ENCODE measurements around the gene PRR22. TPM values are rescaled to one million over a fixed set of nuclear protein-coding genes. Genes with fewer than 3 reads are reported as not detected.

The PRR22 gene
- total RNA-seq, 4 donors from 2014 or later: 0.75 to 3.0 (median 0.81) TPM

DNA sequence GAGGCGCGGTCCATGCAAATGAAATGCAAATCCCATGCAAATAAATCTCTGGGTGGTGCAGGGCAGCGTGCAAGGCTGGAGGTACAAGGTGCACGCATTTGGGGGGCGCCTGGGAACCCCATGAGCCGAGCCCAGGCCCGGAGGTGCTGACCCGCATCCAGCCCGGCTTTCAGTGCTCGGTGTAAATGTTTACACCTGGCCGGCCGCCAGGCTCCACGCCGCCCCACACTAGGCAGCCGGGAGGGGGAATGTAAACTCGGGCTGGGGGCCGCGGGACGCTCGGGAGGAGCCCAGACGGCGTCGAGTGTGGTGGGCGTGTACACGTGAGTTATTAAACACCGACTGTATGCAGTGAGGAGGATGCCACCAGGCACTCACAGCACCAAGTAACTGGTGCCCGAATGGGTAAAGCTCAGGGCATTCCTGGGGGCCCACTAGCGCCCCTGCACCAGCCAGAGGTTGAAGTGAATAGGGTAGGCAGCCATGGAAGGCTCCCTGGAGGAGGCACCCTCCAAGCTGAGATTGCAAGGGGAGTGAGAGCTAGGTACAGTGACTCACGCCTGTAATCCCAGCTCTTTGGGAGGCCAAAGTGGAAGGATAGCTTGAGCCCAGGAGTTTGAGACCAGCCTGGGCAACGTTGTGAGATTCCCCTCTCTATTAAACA, 37.8 kb upstream of the PRR22 start:
- TF ChIP-seq, protein P1, sequence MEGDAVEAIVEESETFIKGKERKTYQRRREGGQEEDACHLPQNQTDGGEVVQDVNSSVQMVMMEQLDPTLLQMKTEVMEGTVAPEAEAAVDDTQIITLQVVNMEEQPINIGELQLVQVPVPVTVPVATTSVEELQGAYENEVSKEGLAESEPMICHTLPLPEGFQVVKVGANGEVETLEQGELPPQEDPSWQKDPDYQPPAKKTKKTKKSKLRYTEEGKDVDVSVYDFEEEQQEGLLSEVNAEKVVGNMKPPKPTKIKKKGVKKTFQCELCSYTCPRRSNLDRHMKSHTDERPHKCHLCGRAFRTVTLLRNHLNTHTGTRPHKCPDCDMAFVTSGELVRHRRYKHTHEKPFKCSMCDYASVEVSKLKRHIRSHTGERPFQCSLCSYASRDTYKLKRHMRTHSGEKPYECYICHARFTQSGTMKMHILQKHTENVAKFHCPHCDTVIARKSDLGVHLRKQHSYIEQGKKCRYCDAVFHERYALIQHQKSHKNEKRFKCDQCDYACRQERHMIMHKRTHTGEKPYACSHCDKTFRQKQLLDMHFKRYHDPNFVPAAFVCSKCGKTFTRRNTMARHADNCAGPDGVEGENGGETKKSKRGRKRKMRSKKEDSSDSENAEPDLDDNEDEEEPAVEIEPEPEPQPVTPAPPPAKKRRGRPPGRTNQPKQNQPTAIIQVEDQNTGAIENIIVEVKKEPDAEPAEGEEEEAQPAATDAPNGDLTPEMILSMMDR (IDR thresholded peaks at IDR 0.05): no peak
- ATAC-seq (ENCODE audit: low FRiP score) (no peak), DNase-seq (ENCODE audit: low spot score) (no peak)

DNA sequence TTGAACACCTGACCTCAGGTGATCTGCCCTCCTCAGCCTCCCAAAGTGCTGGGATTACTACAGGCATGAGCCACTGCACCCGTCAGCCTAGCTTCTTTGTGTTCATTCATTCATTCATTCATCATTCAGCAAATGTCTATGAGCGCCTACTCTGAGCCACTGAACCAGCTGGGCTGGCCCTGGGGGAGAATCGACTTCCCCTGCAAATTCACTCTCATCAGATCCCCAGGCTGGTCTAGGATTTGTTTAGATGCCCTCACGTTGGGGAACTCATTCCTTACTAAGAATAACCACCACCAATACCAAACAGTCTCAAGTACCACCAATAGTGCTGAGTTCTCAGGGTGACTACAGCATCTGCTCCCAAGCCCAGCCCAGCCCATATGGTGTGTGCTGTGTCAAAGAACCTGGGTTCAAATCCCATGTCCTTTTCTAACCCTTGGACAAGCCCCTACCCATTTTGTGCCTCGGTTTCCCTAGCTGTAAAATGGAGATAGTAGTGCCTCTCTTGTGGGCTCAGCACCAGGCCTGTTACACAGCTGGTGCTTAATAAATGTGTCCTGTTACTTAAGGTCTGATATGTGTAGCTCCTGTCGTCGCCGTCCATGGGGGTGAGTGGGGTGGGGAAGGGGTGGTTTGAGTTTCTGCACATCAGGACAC, 37.1 kb upstream of the PRR22 start:
- DNase-seq (ENCODE audit: low spot score) (no peak), ATAC-seq (ENCODE audit: low FRiP score) (no peak)
- TF ChIP-seq, protein P1 (IDR thresholded peaks at IDR 0.05): no peak

GRCh38 chr19:5820785-5821184, 36.2 kb upstream of the PRR22 start:
- TF ChIP-seq, protein P1 (IDR thresholded peaks at IDR 0.05): no peak
- no peak for DNase-seq (ENCODE audit: low spot score)
- ATAC-seq (ENCODE audit: low FRiP score): no peak

GRCh38 chr19:5818594-5818993, 34.0 kb upstream of the PRR22 start:
- TF ChIP-seq, protein P1 (IDR thresholded peaks at IDR 0.05): no peak
- DNase-seq (ENCODE audit: low spot score) (no peak), ATAC-seq (ENCODE audit: low FRiP score) (no peak)

DNA sequence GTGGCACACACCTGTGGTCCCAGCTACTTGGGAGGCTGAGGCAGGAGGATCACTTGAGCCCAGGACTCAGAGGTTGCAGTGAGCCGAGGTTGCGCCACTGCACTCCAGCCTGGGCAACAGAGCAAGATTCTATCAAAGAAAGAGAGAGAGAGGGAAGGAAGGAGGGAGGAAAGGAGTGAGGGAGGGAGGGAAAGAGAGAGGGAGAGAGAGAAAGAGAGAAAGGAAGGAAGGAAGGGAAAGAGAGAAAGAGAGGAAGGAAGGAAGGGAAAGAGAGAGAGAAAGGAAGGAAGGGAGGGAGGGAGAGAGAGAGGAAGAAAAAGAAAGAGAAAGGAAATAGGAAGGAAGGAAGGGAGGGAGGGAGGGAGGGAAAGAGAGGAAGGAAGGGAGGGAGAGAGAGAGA, 32.7 kb upstream of the PRR22 start:
- TF ChIP-seq, protein P1 (IDR thresholded peaks at IDR 0.05): no peak
- no peak for ATAC-seq (ENCODE audit: low FRiP score)
- DNase-seq (ENCODE audit: low spot score): no peak

- TF ChIP-seq, protein P1 (IDR thresholded peaks at IDR 0.05): no peak
- ATAC-seq (ENCODE audit: low FRiP score): no peak
- DNase-seq (ENCODE audit: low spot score): no peak
These were observed 30.3 kb upstream of the PRR22 start for GRCh38 chr19:5814852-5815246.

All from omental fat pad (tissue), 4 donors.